Naive thymus-derived CD8-positive, alpha-beta T cell (primary cell): ENCODE data around the gene SARDH. TPM values are rescaled to one million over a fixed set of nuclear protein-coding genes. Genes with fewer than 3 reads are reported as not detected.
"Not testable (repeated sequence)": the region's sequence is repeated elsewhere in the genome, so short reads cannot be mapped to it uniquely, and the experiment has no call there.

Source experiments
- ATAC-seq, 2 donors: fragments of 150-1000 bp; cut with Tn5 transposase in 1 of 2; sonication (Bioruptor Pico), chemical (Tn5 transposase) in 1 of 2; 1 replicate in 1 of 2; 2 replicates in 1 of 2; pipeline ENCODE4 v1.10.0; 2021; ENCODE audit warnings: mild to moderate bottlenecking in 2 of 2, moderate library complexity in 2 of 2
- POLR2A ChIA-PET: fragments of 350-600 bp; sonication (Branson Sonifier 250); formaldehyde crosslinking; loops from one replicate; lab custom pipeline; 2021; ENCODE audit warnings: antibody characterized with exemption; lab: Charles Lee
- DNase-seq, 10 donors: peaks; one replicate each; pipeline versions ENCODE4 v3.0.0 to v3.0.0-alpha.2; 2020 to 2022
- H3K27ac Mint-ChIP-seq, 10 donors: one replicate each; pipeline ENCODE4 v1.8.0; 2020 to 2022; ENCODE audit warnings: mild to moderate bottlenecking in 10 of 10, mixed read lengths in 10 of 10, moderate library complexity in 4 of 10, inconsistent platforms in 1 of 10
- H3K27me3 Mint-ChIP-seq, 5 donors: one replicate each; pipeline ENCODE4 v1.8.0; 2021 to 2022; ENCODE audit warnings: mixed read lengths in 5 of 5
- H3K36me3 Mint-ChIP-seq, 3 donors: one replicate each; pipeline ENCODE4 v1.8.0; 2020 to 2022; ENCODE audit warnings: mixed read lengths in 3 of 3, mild to moderate bottlenecking in 2 of 3, inconsistent platforms in 1 of 3
- H3K4me1 Mint-ChIP-seq, 4 donors: one replicate each; pipeline ENCODE4 v1.8.0; 2021 to 2022; ENCODE audit warnings: mixed read lengths in 4 of 4
- H3K4me3 Mint-ChIP-seq, 10 donors: one replicate each; pipeline ENCODE4 v1.8.0; 2020 to 2022; ENCODE audit warnings: mild to moderate bottlenecking in 10 of 10, mixed read lengths in 10 of 10, moderate library complexity in 6 of 10, inconsistent platforms in 1 of 10
- H3K9me3 Mint-ChIP-seq, 9 donors: one replicate each; pipeline ENCODE4 v1.8.0; 2020 to 2022; ENCODE audit warnings: mixed read lengths in 9 of 9, mild to moderate bottlenecking in 3 of 9, inconsistent platforms in 1 of 9, moderate library complexity in 1 of 9
- polyA plus RNA-seq, 3 donors: library from polyadenylated mRNA; unstranded; fragments of 300-500 nt; fragmentation: Illumina TruSeq; gene quantifications; one replicate each; pipeline ENCODE4 v1.2.3, GENCODE V29; 2021
- total RNA-seq, 8 experiments: library from RNA in 2 of 8; stranded (reverse) in 2 of 8; gene quantifications; one replicate each; pipeline ENCODE4 v1.2.3 and lab custom pipeline; 2021 to 2026

SARDH gene
- total and polyA plus RNA-seq, 5 experiments from 2014 or later: 1.7 to 8.7 (median 2.7) TPM

DNA sequence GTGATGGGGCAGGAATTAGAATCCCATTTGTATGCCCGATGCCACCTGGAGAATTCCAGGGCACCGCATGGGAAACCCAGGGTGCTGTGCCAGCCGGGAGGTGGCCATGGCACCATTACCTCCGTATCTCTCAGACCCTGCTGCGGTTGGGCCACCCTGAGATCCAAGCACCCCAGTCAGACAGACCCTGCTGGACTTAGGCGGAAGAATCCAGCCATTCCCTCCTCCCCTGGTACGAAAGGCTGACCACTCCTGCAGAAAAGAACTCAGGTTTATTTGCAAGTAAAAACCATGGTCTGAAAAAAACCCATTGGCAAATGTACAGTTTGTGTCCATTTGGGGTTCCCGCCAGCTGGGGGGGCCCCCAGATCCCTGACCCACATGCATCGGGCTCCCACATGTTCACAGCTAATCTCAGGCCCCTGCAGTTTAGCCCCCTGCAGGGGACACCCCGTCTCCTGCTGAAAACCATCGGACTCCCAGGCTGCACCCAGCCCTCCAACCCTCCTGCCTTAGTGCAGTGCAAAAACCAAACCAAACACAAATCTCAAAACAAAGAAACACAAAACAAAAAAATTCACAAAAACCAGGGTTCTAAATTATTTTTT is 23.6 kb upstream of the SARDH start:
- POLR2A ChIA-PET: no interaction called here
- no peak for ATAC-seq

DNA sequence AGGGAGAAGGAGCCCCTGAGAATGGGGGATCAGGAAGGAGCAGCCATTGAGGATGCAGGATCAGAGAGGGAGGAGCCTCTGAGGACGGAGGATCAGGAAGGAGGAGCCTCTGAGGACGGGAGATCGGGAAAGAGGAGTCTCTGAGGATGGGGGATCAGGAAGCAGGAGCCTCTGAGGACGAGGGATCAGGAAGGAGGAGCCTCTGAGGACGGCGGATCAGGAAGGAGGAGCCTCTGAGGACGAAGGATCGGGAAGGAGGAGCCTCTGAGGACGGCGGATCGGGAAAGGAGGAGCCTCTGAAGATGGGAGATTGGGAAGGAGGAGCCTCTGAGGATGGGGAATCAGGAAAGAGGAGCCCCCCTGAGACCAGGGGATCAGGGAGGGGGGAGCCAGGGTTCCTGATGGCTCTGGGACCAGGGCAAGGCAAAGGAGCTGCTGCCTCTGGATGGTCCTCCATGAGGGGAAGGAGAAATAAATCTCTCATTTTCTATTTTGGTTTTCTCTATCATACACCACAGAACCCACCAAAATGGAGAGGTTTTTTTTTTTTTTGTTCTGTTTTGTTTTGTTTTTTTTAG is 22.6 kb upstream of the SARDH start:
- Mint-ChIP-seq H3K4me1 (no peaks in the 10 kb centered on the region), H3K36me3 (peaks cover 5 to 18% (median 12%) of the 10 kb centered on the region in 3 donors), H3K27ac (no peak overlapping the region), H3K27me3 (peaks cover 0 to 11% (median 0%) of the 10 kb centered on the region in 5 donors), H3K4me3 (no peak overlapping the region), H3K9me3 (peaks cover 0 to 22% (median 7%) of the 10 kb centered on the region in 9 donors)
- POLR2A ChIA-PET: no interaction called here
- DNase-seq: no peak
- ATAC-seq: no peak

More for the DNA sequence above, 23.6 kb upstream of the SARDH start:
- DNase-seq: no peak
- H3K27ac Mint-ChIP-seq: peak overlapping the region in 1 of 10 donors; percentile 29
- peaks cover 5 to 24% (median 17%) of the 10 kb centered on the region in 3 donors for H3K36me3 Mint-ChIP-seq
- peaks cover 0 to 29% (median 10%) of the 10 kb centered on the region in 9 donors for H3K9me3 Mint-ChIP-seq
- no peaks in the 10 kb centered on the region for H3K4me1 Mint-ChIP-seq
- peaks cover 0 to 8% (median 0%) of the 10 kb centered on the region in 5 donors for H3K27me3 Mint-ChIP-seq
- no peak overlapping the region for H3K4me3 Mint-ChIP-seq

DNA sequence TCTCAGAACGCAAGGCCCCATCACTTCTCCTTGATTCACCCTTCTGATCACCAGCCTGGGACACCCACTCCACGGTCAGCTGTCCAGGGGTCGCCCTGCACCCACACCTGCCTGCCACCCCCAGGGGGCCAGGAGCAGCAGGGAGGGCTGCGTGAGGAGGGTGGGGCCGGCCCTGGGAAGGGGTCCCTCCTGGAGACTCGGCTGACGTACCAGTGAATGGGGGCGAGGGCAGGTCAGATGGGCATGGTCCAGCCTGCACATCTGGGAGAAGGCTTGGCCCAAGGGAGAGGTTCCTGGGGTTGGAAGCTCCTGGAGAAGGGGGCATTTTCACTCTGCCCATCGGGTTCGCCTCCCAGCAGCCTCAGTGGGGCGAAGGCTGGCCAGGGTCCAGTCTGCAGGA is 21.8 kb upstream of the SARDH start:
- no peaks in the 10 kb centered on the region for H3K4me1 Mint-ChIP-seq
- H3K9me3 Mint-ChIP-seq: peaks cover 0 to 13% (median 5%) of the 10 kb centered on the region in 9 donors
- peaks cover 2 to 16% (median 5%) of the 10 kb centered on the region in 5 donors for H3K27me3 Mint-ChIP-seq
- DNase-seq (peak in 1 of 10 donors; percentile 50), ATAC-seq (no peak)
- POLR2A ChIA-PET: no interaction called here
- no peak overlapping the region for H3K27ac Mint-ChIP-seq
- peaks cover 5 to 12% (median 11%) of the 10 kb centered on the region in 3 donors for H3K36me3 Mint-ChIP-seq
- no peak overlapping the region for H3K4me3 Mint-ChIP-seq

DNA sequence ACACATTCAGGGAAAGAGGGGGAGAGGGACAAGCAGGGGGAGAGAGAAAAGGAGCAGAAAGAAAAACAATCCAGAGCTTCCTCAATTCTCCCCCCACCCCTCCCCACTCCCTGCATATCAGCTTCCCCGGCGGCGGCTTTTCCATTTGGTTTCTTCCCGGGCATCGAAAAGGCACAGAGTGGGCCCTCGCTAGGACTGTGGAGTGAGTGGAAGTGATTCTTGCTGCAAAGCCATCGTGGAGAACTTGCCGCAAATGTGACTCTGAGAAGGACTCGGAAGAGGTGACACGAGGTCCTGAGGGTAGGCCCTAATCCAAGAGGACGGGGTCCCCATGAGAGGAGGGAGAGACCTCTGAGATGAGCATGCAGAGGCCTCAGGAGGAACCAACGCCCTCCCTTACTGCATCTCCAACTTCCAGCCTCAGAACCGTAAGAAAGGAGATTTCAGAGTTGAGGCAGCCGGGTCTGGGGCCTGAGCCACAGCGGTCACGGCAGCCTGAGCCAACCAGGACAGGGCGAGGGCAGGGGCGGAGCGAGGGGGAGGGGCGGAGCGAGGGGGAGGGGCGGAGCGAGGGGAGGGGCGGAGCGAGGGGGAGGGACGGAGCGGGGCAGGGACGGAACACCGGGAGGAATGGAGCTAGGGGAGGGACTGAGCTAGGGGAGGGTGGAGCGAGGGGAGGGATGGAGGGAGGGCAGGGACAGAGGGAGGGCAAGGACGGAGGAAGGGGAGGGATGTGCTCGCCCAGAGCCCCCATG is 21.2 kb upstream of the SARDH start:
- no peak overlapping the region for H3K4me3 Mint-ChIP-seq
- POLR2A ChIA-PET: no interaction called here
- H3K27me3 Mint-ChIP-seq: peaks cover 2 to 20% (median 9%) of the 10 kb centered on the region in 5 donors
- H3K36me3 Mint-ChIP-seq: peaks cover 5 to 7% (median 7%) of the 10 kb centered on the region in 3 donors
- H3K27ac Mint-ChIP-seq: no peak overlapping the region
- no peaks in the 10 kb centered on the region for H3K4me1 Mint-ChIP-seq
- ATAC-seq (no peak), DNase-seq (peak in 1 of 10 donors; percentile 50)
- peaks cover 0 to 7% (median under 1%) of the 10 kb centered on the region in 9 donors for H3K9me3 Mint-ChIP-seq

DNA sequence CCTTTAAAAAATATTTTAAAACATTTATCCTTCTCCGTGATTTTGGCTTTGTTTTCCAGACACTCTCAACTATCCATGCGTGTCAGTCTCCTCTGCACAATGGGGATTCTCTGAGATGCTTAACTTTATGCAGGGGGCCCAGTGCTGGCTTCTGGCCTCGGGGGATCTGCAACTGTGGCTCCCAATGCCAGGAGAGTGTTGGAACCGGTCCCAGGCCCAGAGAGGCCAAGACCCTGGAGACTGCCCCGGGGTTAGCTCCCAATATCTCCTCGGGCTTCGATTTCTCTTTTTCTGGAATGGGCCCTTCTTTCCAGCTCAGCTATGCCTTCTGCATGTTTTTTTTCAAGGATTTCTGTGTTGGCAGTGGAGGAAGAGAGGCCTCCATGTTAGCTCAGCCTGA is 20.1 kb upstream of the SARDH start:
- H3K4me1 Mint-ChIP-seq: no peaks in the 10 kb centered on the region
- POLR2A ChIA-PET: no interaction called here
- no peaks in the 10 kb centered on the region for H3K9me3 Mint-ChIP-seq
- no peak overlapping the region for H3K4me3 Mint-ChIP-seq
- H3K27me3 Mint-ChIP-seq: peaks cover 6 to 31% (median 14%) of the 10 kb centered on the region in 5 donors
- DNase-seq (no peak), ATAC-seq (no peak)
- H3K36me3 Mint-ChIP-seq: no peaks in the 10 kb centered on the region
- H3K27ac Mint-ChIP-seq: no peak overlapping the region

DNA sequence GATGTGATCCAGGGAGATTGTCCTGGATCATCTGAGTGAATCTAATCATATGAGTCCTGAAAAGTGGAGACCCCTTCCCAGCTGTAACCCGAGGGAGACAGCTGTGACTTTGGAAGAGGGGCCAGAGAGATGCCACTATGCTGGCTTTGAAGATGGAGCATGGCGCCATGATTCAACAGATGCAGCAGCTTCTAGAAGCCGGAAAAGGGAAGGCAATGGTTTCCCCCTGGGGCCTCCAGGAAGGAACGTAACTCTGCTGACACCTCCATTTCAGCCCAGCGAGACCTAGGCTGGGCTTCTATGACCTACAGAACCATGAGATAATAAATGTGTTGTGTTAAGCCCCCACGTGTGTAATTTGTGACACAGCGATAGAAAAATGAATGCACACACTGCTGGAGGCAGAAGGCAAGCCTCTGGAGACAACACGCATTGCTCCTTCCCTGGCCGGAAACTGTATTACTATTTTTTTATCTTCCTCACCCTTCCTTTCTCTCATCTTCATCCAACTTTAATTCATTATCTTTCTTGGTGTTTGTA is 16.6 kb upstream of the SARDH start:
- POLR2A ChIA-PET: no interaction called here
- Mint-ChIP-seq H3K4me3 (no peak overlapping the region), H3K27me3 (peaks cover 19 to 57% (median 31%) of the 10 kb centered on the region in 5 donors), H3K4me1 (peaks cover 0 to 2% (median under 1%) of the 10 kb centered on the region in 4 donors), H3K36me3 (peaks cover 0 to 4% (median 0%) of the 10 kb centered on the region in 3 donors), H3K27ac (peak overlapping the region in 1 of 10 donors; percentile 23), H3K9me3 (no peaks in the 10 kb centered on the region)
- no peak for ATAC-seq
- no peak for DNase-seq

DNA sequence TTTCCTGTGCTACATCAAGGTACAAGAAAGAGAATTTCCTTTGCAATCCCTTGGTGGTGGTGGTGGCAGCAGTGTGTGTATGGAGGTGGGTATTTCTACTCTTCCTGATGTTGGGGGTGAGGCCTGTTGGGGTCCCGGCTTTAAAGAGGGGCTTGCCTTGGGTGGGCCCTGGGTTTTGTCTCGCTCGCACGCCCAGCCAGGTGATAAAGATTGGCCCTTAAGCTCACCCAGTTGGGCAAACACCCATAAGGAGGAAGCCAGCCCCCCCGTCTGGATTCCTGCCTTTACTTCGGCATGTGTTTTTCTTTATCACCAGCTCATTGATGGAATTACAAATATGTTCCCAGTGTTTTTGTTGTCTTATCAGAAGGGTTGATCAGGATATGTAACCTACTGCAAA is 16.0 kb upstream of the SARDH start:
- Mint-ChIP-seq H3K27ac (peak overlapping the region in 1 of 10 donors; percentile 59), H3K4me1 (peaks cover 0 to 2% (median under 1%) of the 10 kb centered on the region in 4 donors), H3K9me3 (no peaks in the 10 kb centered on the region), H3K27me3 (peaks cover 21 to 54% (median 34%) of the 10 kb centered on the region in 5 donors), H3K36me3 (peaks cover 0 to 4% (median 0%) of the 10 kb centered on the region in 3 donors), H3K4me3 (no peak overlapping the region)
- no peak for DNase-seq
- POLR2A ChIA-PET: no interaction called here
- ATAC-seq: no peak

DNA sequence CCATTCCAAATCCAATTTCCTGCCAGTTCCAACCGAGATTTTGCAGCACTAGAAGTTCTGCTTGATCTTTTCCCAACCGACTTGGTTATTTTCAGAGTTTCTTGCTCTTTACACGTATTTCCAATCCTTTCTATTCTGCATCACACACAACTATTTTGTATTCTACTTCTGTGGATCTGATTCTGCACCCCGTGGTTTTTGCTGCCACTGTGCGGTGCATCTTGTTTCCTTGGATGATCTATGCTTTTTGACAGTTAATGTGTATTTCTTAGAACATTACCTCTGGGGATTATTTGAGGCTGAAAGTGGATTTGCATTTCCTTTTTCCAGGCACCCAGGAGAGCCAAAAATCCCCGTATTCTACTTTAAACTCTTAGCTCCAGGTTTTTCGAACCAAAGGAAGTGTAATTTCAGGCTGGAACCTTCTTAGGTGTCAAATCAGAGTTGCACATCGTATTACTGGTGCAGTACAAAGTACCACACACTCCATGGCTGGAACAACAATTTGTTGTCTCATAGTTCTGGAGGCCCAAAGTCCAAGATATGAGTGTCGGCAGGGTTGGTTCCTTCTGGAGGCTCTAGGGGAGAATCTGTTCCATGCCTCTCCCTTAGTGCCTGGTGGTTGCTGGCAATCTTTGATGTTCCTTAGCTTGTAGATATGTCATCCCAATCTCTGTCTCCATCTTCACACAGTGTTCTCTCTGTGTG is 14.7 kb upstream of the SARDH start:
- POLR2A ChIA-PET: no interaction called here

DNA sequence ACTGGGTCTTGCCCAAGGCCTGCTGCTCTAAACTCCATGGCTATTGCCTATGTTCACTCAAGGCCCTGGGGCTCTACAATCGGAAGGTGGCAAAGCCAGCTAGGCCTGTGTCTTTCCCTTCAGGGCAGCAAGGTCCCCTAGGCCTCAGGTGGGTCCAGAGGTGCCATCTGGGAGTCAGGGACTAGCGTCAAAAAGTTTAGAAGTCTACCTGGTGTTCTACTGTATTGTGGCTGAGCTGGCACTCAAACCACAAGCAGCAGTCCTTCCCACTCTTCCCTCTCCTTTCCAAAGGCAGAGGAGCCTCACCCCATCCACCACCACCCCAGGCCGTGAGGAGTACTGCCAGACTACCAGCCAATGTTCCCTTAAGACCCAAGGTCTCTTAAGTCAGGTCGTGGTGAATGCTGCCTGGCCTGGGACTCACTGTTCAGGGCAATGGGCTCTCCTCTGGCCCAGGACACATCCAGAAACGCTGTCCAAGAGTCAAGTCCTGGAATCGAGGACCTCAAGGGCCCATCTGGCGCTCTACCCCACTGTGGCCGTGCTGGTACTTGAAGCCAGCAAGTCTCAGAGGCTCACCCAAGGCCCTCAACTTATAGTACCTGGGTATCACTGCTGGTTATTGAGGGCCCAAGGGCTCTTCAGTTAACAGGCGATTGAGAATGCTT is 13.0 kb upstream of the SARDH start:
- Mint-ChIP-seq H3K27me3 (peaks cover 22 to 59% (median 52%) of the 10 kb centered on the region in 5 donors), H3K36me3 (peaks cover 0 to 4% (median 0%) of the 10 kb centered on the region in 3 donors), H3K4me1 (peaks cover 0 to 2% (median under 1%) of the 10 kb centered on the region in 4 donors), H3K27ac (no peak overlapping the region), H3K4me3 (no peak overlapping the region), H3K9me3 (peaks cover 0 to 4% (median 0%) of the 10 kb centered on the region in 9 donors)
- ATAC-seq (no peak), DNase-seq (no peak)
- POLR2A ChIA-PET: no interaction called here

More for the DNA sequence above, 14.7 kb upstream of the SARDH start:
- DNase-seq (no peak), ATAC-seq (no peak)
- peaks cover 0 to 4% (median 0%) of the 10 kb centered on the region in 3 donors for H3K36me3 Mint-ChIP-seq
- H3K27ac Mint-ChIP-seq: no peak overlapping the region
- peaks cover 22 to 59% (median 41%) of the 10 kb centered on the region in 5 donors for H3K27me3 Mint-ChIP-seq
- no peaks in the 10 kb centered on the region for H3K9me3 Mint-ChIP-seq
- peaks cover 0 to 2% (median under 1%) of the 10 kb centered on the region in 4 donors for H3K4me1 Mint-ChIP-seq
- no peak overlapping the region for H3K4me3 Mint-ChIP-seq

DNA sequence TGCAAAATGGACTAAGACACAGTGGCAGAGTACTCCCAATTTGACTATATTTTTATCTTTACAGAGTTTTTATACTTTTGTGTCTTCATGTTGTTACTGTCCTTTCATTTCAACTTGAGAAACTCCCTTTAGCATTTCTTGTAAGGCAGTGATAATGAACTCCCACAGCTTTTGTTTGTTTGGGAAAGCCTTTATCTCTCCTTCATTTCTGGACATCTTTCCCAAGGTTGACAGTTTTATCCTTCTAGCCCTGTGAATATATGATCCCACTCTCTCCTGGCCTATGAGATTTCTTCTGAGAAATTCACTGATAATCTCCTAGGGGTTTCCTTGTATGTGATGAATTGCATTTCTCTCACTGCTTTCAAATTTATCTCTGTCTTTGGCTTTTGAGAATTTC is 9.2 kb upstream of the SARDH start:
- Mint-ChIP-seq H3K27me3 (peaks cover 14 to 42% (median 27%) of the 10 kb centered on the region in 5 donors), H3K4me3 (no peak overlapping the region), H3K36me3 (no peaks in the 10 kb centered on the region), H3K4me1 (peaks cover 0 to 2% (median under 1%) of the 10 kb centered on the region in 4 donors), H3K27ac (no peak overlapping the region), H3K9me3 (peaks cover 0 to 4% (median 0%) of the 10 kb centered on the region in 9 donors)
- DNase-seq (no peak), ATAC-seq (no peak)
- POLR2A ChIA-PET: no interaction called here

DNA sequence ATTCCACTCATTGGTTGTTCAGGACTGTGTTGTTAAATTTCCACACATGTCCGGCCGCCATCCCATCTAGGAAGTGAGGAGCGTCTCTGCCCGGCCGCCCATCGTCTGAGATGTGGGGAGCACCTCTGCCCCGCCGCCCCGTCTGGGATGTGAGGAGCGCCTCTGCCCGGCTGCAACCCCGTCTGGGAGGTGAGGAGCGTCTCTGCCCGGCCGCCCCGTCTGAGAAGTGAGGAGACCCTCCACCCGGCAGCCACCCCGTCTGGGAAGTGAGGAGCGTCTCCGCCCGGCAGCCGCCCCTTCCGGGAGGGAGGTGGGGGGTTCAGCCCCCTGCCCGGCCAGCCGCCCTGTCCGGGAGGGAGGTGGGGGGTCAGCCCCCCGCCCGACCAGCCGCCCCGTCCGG is 6.4 kb upstream of the SARDH start:
- peaks cover 5 to 27% (median 11%) of the 10 kb centered on the region in 5 donors for H3K27me3 Mint-ChIP-seq
- DNase-seq, H3K4me3 Mint-ChIP-seq, H3K4me1 Mint-ChIP-seq, H3K27ac Mint-ChIP-seq, H3K9me3 Mint-ChIP-seq, ATAC-seq, H3K36me3 Mint-ChIP-seq, POLR2A ChIA-PET: not testable (repeated sequence)
